Chondrocyte (in vitro differentiated cells): ENCODE measurements around the gene RBKS. TPM values are rescaled to one million over a fixed set of nuclear protein-coding genes. Genes with fewer than 3 reads are reported as not detected.
"Not testable (repeated sequence)": the region's sequence is repeated elsewhere in the genome, so short reads cannot be mapped to it uniquely, and the experiment has no call there.

Experiments
- DNase-seq: peaks from one replicate; pipeline ENCODE4 v3.0.0; 2021; ENCODE audit warnings: mixed read lengths, low spot score
- H3K27ac Mint-ChIP-seq: one replicate; pipeline ENCODE4 v1.8.0; 2021; ENCODE audit warnings: mild to moderate bottlenecking, moderate library complexity, mixed read lengths; ENCODE audit not compliant: unreplicated experiment
- H3K27me3 Mint-ChIP-seq: 2 replicates; pipeline ENCODE4 v1.8.0; 2021; ENCODE audit warnings: low read depth, mixed read lengths
- H3K36me3 Mint-ChIP-seq: 2 replicates; pipeline ENCODE4 v1.8.0; 2021; ENCODE audit warnings: low read depth, mixed read lengths
- H3K4me1 Mint-ChIP-seq: 2 replicates; pipeline ENCODE4 v1.8.0; 2021; ENCODE audit warnings: low read depth, mild to moderate bottlenecking, mixed read lengths
- H3K4me3 Mint-ChIP-seq: one replicate; pipeline ENCODE4 v1.8.0; 2021; ENCODE audit warnings: mild to moderate bottlenecking, moderate library complexity, mixed read lengths; ENCODE audit not compliant: unreplicated experiment
- H3K9me3 Mint-ChIP-seq: 2 replicates; pipeline ENCODE4 v1.8.0; 2021; ENCODE audit warnings: low read depth, mixed read lengths
- CTCF ChIP-seq: fragments of 200-600 bp; sonication (generic); IDR thresholded peaks from 2 replicates; pipeline ENCODE4 v1.5.0; 2021; ENCODE audit warnings: antibody characterized with exemption, mild to moderate bottlenecking, moderate library complexity
- total RNA-seq: library from RNA; stranded (reverse); gene quantifications from 3 replicates; pipeline ENCODE4 v1.2.1, GENCODE V29; 2021

The RBKS gene
- total RNA-seq, 1 donor from 2014 or later, result 0.45 TPM

GRCh38 chr2:27873091-27873490, 17.1 kb downstream of the RBKS start:
- Mint-ChIP-seq H3K4me1 (no peaks in the 10 kb centered on the region), H3K36me3 (peaks cover 5% of the 10 kb centered on the region), H3K9me3 (peaks cover 17% of the 10 kb centered on the region), H3K27ac (no peak overlapping the region), H3K4me3 (no peak overlapping the region), H3K27me3 (no peaks in the 10 kb centered on the region)
- no peak for TF ChIP-seq CTCF
- DNase-seq, result no peak

GRCh38 chr2:27871802-27872201, 18.4 kb downstream of the RBKS start:
- no peak for DNase-seq
- peaks cover 4% of the 10 kb centered on the region for H3K36me3 Mint-ChIP-seq
- no peak overlapping the region for H3K27ac Mint-ChIP-seq
- peaks cover 2% of the 10 kb centered on the region for H3K4me1 Mint-ChIP-seq
- no peak overlapping the region for H3K4me3 Mint-ChIP-seq
- TF ChIP-seq CTCF, result no peak
- no peaks in the 10 kb centered on the region for H3K27me3 Mint-ChIP-seq
- H3K9me3 Mint-ChIP-seq, result peaks cover 8% of the 10 kb centered on the region

- H3K36me3 Mint-ChIP-seq, result peaks cover 1% of the 10 kb centered on the region
- no peak for DNase-seq
- no peaks in the 10 kb centered on the region for H3K27me3 Mint-ChIP-seq
- peaks cover 9% of the 10 kb centered on the region for H3K4me1 Mint-ChIP-seq
- H3K27ac Mint-ChIP-seq, result no peak overlapping the region
- no peak overlapping the region for H3K4me3 Mint-ChIP-seq
- TF ChIP-seq CTCF, result no peak
- peaks cover 3% of the 10 kb centered on the region for H3K9me3 Mint-ChIP-seq
Measured at GRCh38 chr2:27870724-27871123, 19.5 kb downstream of the RBKS start.

- Mint-ChIP-seq H3K27ac (no peak overlapping the region), H3K27me3 (no peaks in the 10 kb centered on the region), H3K36me3 (no peaks in the 10 kb centered on the region), H3K9me3 (no peaks in the 10 kb centered on the region), H3K4me1 (peaks cover 9% of the 10 kb centered on the region), H3K4me3 (no peak overlapping the region)
- DNase-seq, result no peak
- TF ChIP-seq CTCF, result no peak
Measured at GRCh38 chr2:27869763-27870162, 20.4 kb downstream of the RBKS start.

- DNase-seq, result no peak
- TF ChIP-seq CTCF, result no peak
- Mint-ChIP-seq H3K27me3 (no peaks in the 10 kb centered on the region), H3K4me1 (peaks cover 9% of the 10 kb centered on the region), H3K9me3 (no peaks in the 10 kb centered on the region), H3K27ac (no peak overlapping the region), H3K4me3 (no peak overlapping the region), H3K36me3 (no peaks in the 10 kb centered on the region)
Measured at GRCh38 chr2:27866237-27866636, 23.9 kb downstream of the RBKS start.

- H3K4me3 Mint-ChIP-seq, H3K9me3 Mint-ChIP-seq, H3K27me3 Mint-ChIP-seq, DNase-seq, H3K27ac Mint-ChIP-seq, H3K36me3 Mint-ChIP-seq: not testable (repeated sequence)
- H3K4me1 Mint-ChIP-seq, result peaks cover 15% of the 10 kb centered on the region
Measured at GRCh38 chr2:27863955-27864354, 26.2 kb downstream of the RBKS start.
